ENCODE measurements around the gene ADCY5.

The ADCY5 gene

GRCh38 chr3:123334056-123334455, 114.8 kb downstream of the ADCY5 start:
- Histone ChIP-seq H3K9me3 (ENCODE audit: control insufficient read depth, insufficient read depth, low read depth, low read length) (no peaks in the 10 kb centered on the region), H3K27ac (ENCODE audit: extremely low read depth, low read depth, low read length) (no peak overlapping the region), H3K4me3 (ENCODE audit: low read depth, low read length) (no peak overlapping the region), H3K4me1 (ENCODE audit: control insufficient read depth, insufficient read depth, low read length) (no peaks in the 10 kb centered on the region), H3K36me3 (ENCODE audit: control insufficient read depth in 2 of 2, insufficient read depth in 1 of 2, low read length in 2 of 2) (no peaks in the 10 kb centered on the region)
- ChIA-PET CTCF (no interaction called here), POLR2A (no interaction called here)
- TF ChIP-seq, protein P1, sequence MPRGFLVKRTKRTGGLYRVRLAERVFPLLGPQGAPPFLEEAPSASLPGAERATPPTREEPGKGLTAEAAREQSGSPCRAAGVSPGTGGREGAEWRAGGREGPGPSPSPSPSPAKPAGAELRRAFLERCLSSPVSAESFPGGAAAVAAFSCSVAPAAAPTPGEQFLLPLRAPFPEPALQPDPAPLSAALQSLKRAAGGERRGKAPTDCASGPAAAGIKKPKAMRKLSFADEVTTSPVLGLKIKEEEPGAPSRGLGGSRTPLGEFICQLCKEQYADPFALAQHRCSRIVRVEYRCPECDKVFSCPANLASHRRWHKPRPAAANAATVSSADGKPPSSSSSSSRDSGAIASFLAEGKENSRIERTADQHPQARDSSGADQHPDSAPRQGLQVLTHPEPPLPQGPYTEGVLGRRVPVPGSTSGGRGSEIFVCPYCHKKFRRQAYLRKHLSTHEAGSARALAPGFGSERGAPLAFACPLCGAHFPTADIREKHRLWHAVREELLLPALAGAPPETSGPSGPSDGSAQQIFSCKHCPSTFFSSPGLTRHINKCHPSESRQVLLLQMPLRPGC (tag by site-specific recombination; IDR thresholded peaks at IDR 0.05) = no peak
- TF ChIP-seq, protein P2, sequence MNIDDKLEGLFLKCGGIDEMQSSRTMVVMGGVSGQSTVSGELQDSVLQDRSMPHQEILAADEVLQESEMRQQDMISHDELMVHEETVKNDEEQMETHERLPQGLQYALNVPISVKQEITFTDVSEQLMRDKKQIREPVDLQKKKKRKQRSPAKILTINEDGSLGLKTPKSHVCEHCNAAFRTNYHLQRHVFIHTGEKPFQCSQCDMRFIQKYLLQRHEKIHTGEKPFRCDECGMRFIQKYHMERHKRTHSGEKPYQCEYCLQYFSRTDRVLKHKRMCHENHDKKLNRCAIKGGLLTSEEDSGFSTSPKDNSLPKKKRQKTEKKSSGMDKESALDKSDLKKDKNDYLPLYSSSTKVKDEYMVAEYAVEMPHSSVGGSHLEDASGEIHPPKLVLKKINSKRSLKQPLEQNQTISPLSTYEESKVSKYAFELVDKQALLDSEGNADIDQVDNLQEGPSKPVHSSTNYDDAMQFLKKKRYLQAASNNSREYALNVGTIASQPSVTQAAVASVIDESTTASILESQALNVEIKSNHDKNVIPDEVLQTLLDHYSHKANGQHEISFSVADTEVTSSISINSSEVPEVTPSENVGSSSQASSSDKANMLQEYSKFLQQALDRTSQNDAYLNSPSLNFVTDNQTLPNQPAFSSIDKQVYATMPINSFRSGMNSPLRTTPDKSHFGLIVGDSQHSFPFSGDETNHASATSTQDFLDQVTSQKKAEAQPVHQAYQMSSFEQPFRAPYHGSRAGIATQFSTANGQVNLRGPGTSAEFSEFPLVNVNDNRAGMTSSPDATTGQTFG (tag by site-specific recombination; IDR thresholded peaks at IDR 0.05; ENCODE audit: borderline replicate concordance) = no peak
- TF ChIP-seq YY1 (tag by site-specific recombination; IDR thresholded peaks at IDR 0.05) (no peak), ZNF362 (tag by site-specific recombination; IDR thresholded peaks at IDR 0.05) (no peak)

DNA sequence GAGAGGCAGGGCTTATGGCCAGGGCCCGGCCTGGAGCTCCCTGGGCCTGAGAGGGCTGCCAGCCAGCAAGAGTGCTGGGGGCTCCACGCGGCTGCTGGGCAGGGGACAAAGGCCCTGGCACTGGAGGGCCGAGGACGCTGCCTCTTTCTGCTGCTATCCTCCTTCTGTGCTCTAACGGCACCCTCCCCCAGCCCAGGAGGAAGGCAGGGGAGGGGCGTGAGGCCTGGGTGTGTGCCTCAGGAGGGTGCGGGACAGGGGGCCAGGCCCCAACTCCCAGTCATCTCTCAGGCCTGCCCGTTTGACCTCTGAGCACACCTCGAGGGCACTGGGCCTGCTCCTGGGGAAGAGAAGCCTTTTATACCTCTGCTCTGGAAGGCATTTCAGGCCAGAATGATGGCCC, 115.5 kb downstream of the ADCY5 start:
- POLR2A ChIA-PET = no interaction called here
- no peaks in the 10 kb centered on the region for H3K4me1 ChIP-seq (ENCODE audit: control insufficient read depth, insufficient read depth, low read length)
- H3K9me3 ChIP-seq (ENCODE audit: control insufficient read depth, insufficient read depth, low read depth, low read length) = no peaks in the 10 kb centered on the region
- TF ChIP-seq ZNF626 (tag by site-specific recombination; IDR thresholded peaks at IDR 0.05) (no peak), ZBTB26 (tag by site-specific recombination; optimal IDR thresholded peaks at IDR 0.05) (no peak), ZNF132 (tag by site-specific recombination; IDR thresholded peaks at IDR 0.05; ENCODE audit: borderline replicate concordance) (no peak)
- H3K36me3 ChIP-seq (ENCODE audit: control insufficient read depth in 2 of 2, insufficient read depth in 1 of 2, low read length in 2 of 2) = no peaks in the 10 kb centered on the region
- CTCF ChIA-PET = interaction anchor here (1.0 kb wide), 1 partner anchor 10 kb away, joined by 3 read pairs; no protein-coding TSS in a partner anchor
- no peak overlapping the region for H3K4me3 ChIP-seq (ENCODE audit: low read depth, low read length)
- no peak overlapping the region for H3K27ac ChIP-seq (ENCODE audit: extremely low read depth, low read depth, low read length)

- TF ChIP-seq ZNF670 (tag by site-specific recombination; IDR thresholded peaks at IDR 0.05; ENCODE audit: low read depth) (no peak), ZBTB48 (tag by site-specific recombination; IDR thresholded peaks at IDR 0.05) (no peak), ZNF16 (tag by site-specific recombination; IDR thresholded peaks at IDR 0.05; ENCODE audit: low read depth) (no peak), IKZF3 (tag by site-specific recombination; IDR thresholded peaks at IDR 0.05) (no peak), ZNF184 (tag by site-specific recombination; IDR thresholded peaks at IDR 0.05) (no peak), ZNF544 (tag by site-specific recombination; IDR thresholded peaks at IDR 0.05) (no peak), ZNF621 (tag by site-specific recombination; IDR thresholded peaks at IDR 0.05) (no peak), ZNF10 (tag by site-specific recombination; IDR thresholded peaks at IDR 0.05) (no peak), ZNF23 (tag by site-specific recombination; IDR thresholded peaks at IDR 0.05; ENCODE audit: borderline replicate concordance) (no peak), ZNF791 (tag by site-specific recombination; IDR thresholded peaks at IDR 0.05) (no peak), KLF8 (tag by site-specific recombination; IDR thresholded peaks at IDR 0.05) (no peak), EGR2 (tag by site-specific recombination; IDR thresholded peaks at IDR 0.05; ENCODE audit: low read depth) (no peak), ZNF843 (tag by site-specific recombination; IDR thresholded peaks at IDR 0.05) (no peak), ZNF292 (tag by site-specific recombination; IDR thresholded peaks at IDR 0.05; ENCODE audit: borderline replicate concordance, low read depth) (no peak)
- H3K27ac ChIP-seq (ENCODE audit: extremely low read depth, low read depth, low read length) = no peak overlapping the region
- H3K4me1 ChIP-seq (ENCODE audit: control insufficient read depth, insufficient read depth, low read length) = no peaks in the 10 kb centered on the region
- CTCF ChIA-PET = interaction anchor here (0.7 to 7.3 kb wide), 6 partner anchors 15 to 1226 kb away, joined by 3 to 65 read pairs (median 5); no protein-coding TSS in a partner anchor
- no peak overlapping the region for H3K4me3 ChIP-seq (ENCODE audit: low read depth, low read length)
- POLR2A ChIA-PET = no interaction called here
- H3K9me3 ChIP-seq (ENCODE audit: control insufficient read depth, insufficient read depth, low read depth, low read length) = no peaks in the 10 kb centered on the region
- H3K36me3 ChIP-seq (ENCODE audit: control insufficient read depth in 2 of 2, insufficient read depth in 1 of 2, low read length in 2 of 2) = no peaks in the 10 kb centered on the region
These were observed 116.7 kb downstream of the ADCY5 start for GRCh38 chr3:123332124-123332641.
